Panc1 (cell line): ENCODE results near the gene AHRR. TPM values are rescaled to one million over a fixed set of nuclear protein-coding genes. Genes with fewer than 3 reads are reported as not detected.
A peak's percentile ranks its signal among the peaks of the same experiment; 100 is the strongest.

Experiments used
- ATAC-seq: fragments of 200-7000 bp; cut with Tn5 transposase; 2 replicates; pipeline ENCODE4 v1.9.1; 2020; ENCODE audit warnings: mild to moderate bottlenecking, moderate library complexity
- BruUV-seq: library from RNA; stranded (reverse); fragments of 400-500 nt; replicated peaks from 2 replicates; lab custom pipeline; 2021; lab: Mats Ljungman, UMichigan
- CTCF ChIA-PET: fragments of 300-600 bp; sonication (Branson Sonifier 250); formaldehyde crosslinking; loops from one replicate; lab custom pipeline; 2022; ENCODE audit warnings: antibody characterized with exemption; lab: Charles Lee
- POLR2A ChIA-PET: fragments of 300-600 bp; sonication (Branson Sonifier 250); formaldehyde crosslinking; loops from one replicate; lab custom pipeline; 2022; ENCODE audit warnings: antibody characterized with exemption; lab: Charles Lee
- DNase-seq: peaks from one replicate; pipeline ENCODE4 v3.0.0-alpha.2; 2010; ENCODE audit warnings: low read depth, low spot score
- H3K27ac ChIP-seq: 2 replicates; pipeline ENCODE4 v1.5.1; 2011; ENCODE audit warnings: mild to moderate bottlenecking, low read length, inconsistent platforms
- H3K27me3 ChIP-seq: fragments of 200-500 bp; sonication (Bioruptor generic); 2 replicates; pipeline ENCODE4 v1.6.0; 2014; ENCODE audit warnings: low read length, inconsistent platforms; ENCODE audit not compliant: control insufficient read depth, insufficient read depth
- H3K36me3 ChIP-seq: fragments of 200-500 bp; sonication (Bioruptor generic); 2 replicates; pipeline ENCODE4 v1.5.1; 2014; ENCODE audit warnings: inconsistent platforms, mild to moderate bottlenecking, low read length, moderate library complexity; ENCODE audit not compliant: control insufficient read depth, insufficient read depth
- H3K4me1 ChIP-seq: 2 replicates; pipeline ENCODE4 v1.5.1; 2011; ENCODE audit warnings: inconsistent platforms, mild to moderate bottlenecking, low read length, moderate library complexity; ENCODE audit not compliant: control insufficient read depth, insufficient read depth
- H3K4me3 ChIP-seq, 2 experiments: 2 replicates each; pipeline ENCODE4 v1.5.1; 2011 to 2012; ENCODE audit warnings: low read depth in 2 of 2, low read length in 2 of 2, mild to moderate bottlenecking in 2 of 2, inconsistent platforms in 1 of 2, moderate library complexity in 1 of 2
- H3K9me3 ChIP-seq: fragments of 200-500 bp; sonication (Bioruptor generic); 2 replicates; pipeline ENCODE4 v1.5.1; 2014; ENCODE audit warnings: low read depth, mild to moderate bottlenecking, inconsistent platforms, low read length, moderate library complexity; ENCODE audit not compliant: control insufficient read depth, insufficient read depth
- POLR2AphosphoS5 ChIP-seq: IDR thresholded peaks from 2 replicates; pipeline ENCODE4 v1.6.1; 2012; ENCODE audit warnings: mild to moderate bottlenecking, low read depth, low read length, moderate library complexity
- SIN3A ChIP-seq: IDR thresholded peaks from 2 replicates; pipeline ENCODE4 v1.6.1; 2012; ENCODE audit warnings: low read depth, mild to moderate bottlenecking, low read length, moderate library complexity, borderline replicate concordance; ENCODE audit not compliant: insufficient read depth
- TCF7L2 ChIP-seq: IDR thresholded peaks from 2 replicates; pipeline ENCODE4 v1.6.1; 2011; ENCODE audit warnings: mild to moderate bottlenecking, low read depth, low read length, inconsistent platforms
- in situ Hi-C: cut with HindIII; loops from 2 replicates; pipeline ENCODE4 v1.10.0; 2016; ENCODE audit warnings: low sequenced_read_pairs, low pct_unique_long_range_greater_than_20kb
- intact Hi-C: fragments of 100-400 bp; cut with micrococcal nuclease; formaldehyde crosslinking; loops from one replicate; pipeline ENCODE4 v1.10.0; 2022; ENCODE audit not compliant: unreplicated experiment
- total RNA-seq: library from RNA; stranded (reverse); gene quantifications from one replicate; pipeline ENCODE4 v1.2.1, GENCODE V29; 2021; ENCODE audit not compliant: unreplicated experiment
- TF ChIP-seq, protein P1 (sequence below): fragments of 450-650 bp; IDR thresholded peaks from 2 replicates; pipeline ENCODE4 v1.5.1; 2017; ENCODE audit warnings: mild to moderate bottlenecking
- TF ChIP-seq, protein P2 (sequence below), 2 experiments: IDR thresholded peaks; 2 replicates each; pipeline ENCODE4 v1.6.1; 2011 to 2012; ENCODE audit warnings: low read depth in 2 of 2, control low read depth in 1 of 2, low read length in 1 of 2, mild to moderate bottlenecking in 1 of 2, moderate library complexity in 1 of 2; ENCODE audit not compliant: insufficient read depth in 1 of 2

The AHRR gene
- total RNA-seq, 1 experiment from 2014 or later, result 23.6 TPM

DNA sequence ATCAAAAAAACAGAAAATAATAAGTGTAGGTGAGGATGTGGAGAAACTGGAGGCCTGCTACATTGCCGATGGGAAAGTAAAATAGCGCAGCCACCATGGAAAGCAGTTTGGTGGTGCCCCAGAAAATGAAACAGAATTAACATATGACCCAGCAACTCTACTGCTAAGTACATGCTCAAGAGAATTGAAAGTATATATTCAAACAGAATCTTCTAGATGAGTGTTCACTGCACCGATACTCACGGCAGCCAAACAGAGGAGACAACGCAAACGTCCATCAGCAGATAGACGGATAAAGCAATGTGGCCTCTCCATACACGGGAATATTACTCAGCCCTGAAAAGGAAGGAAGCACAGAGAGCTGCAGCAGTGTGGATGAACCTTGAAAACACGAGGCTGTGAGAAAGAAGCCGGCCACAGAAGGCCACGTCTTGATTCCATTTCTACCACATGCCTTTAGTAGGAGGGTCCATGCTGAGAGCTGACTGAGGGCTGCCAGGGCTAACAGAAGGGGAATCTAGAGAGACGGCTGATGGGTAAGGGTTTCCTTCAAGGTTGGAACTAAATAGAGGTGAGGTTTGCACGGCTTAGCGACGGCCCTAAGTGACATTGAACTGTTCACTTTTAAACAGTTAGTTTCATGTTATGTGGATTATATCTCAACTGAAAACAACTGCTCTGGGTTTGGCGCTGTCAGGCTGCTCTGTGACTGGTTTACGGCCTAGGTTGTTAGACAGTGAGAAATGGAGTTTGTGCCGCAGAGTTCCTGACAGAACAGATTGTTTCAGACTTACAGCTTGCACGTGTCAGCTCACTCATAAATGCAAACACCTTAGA is 29.8 kb downstream of the AHRR start:
- intact Hi-C loops (no loop called here), in situ Hi-C loops (no loop called here)
- H3K4me3 ChIP-seq, result no peak overlapping the region
- TF ChIP-seq, protein P1, sequence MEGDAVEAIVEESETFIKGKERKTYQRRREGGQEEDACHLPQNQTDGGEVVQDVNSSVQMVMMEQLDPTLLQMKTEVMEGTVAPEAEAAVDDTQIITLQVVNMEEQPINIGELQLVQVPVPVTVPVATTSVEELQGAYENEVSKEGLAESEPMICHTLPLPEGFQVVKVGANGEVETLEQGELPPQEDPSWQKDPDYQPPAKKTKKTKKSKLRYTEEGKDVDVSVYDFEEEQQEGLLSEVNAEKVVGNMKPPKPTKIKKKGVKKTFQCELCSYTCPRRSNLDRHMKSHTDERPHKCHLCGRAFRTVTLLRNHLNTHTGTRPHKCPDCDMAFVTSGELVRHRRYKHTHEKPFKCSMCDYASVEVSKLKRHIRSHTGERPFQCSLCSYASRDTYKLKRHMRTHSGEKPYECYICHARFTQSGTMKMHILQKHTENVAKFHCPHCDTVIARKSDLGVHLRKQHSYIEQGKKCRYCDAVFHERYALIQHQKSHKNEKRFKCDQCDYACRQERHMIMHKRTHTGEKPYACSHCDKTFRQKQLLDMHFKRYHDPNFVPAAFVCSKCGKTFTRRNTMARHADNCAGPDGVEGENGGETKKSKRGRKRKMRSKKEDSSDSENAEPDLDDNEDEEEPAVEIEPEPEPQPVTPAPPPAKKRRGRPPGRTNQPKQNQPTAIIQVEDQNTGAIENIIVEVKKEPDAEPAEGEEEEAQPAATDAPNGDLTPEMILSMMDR, result no peak
- no peak for TF ChIP-seq SIN3A
- no peak for TF ChIP-seq TCF7L2
- TF ChIP-seq, protein P2, sequence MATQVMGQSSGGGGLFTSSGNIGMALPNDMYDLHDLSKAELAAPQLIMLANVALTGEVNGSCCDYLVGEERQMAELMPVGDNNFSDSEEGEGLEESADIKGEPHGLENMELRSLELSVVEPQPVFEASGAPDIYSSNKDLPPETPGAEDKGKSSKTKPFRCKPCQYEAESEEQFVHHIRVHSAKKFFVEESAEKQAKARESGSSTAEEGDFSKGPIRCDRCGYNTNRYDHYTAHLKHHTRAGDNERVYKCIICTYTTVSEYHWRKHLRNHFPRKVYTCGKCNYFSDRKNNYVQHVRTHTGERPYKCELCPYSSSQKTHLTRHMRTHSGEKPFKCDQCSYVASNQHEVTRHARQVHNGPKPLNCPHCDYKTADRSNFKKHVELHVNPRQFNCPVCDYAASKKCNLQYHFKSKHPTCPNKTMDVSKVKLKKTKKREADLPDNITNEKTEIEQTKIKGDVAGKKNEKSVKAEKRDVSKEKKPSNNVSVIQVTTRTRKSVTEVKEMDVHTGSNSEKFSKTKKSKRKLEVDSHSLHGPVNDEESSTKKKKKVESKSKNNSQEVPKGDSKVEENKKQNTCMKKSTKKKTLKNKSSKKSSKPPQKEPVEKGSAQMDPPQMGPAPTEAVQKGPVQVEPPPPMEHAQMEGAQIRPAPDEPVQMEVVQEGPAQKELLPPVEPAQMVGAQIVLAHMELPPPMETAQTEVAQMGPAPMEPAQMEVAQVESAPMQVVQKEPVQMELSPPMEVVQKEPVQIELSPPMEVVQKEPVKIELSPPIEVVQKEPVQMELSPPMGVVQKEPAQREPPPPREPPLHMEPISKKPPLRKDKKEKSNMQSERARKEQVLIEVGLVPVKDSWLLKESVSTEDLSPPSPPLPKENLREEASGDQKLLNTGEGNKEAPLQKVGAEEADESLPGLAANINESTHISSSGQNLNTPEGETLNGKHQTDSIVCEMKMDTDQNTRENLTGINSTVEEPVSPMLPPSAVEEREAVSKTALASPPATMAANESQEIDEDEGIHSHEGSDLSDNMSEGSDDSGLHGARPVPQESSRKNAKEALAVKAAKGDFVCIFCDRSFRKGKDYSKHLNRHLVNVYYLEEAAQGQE (IDR thresholded peaks at IDR 0.05; ENCODE audit: insufficient read depth in 1 of 2, low read depth in 2 of 2, low read length in 1 of 2), result no peak
- TF ChIP-seq POLR2AphosphoS5, result no peak
- no peaks in the 10 kb centered on the region for H3K4me1 ChIP-seq
- no peak overlapping the region for H3K27ac ChIP-seq
- ChIA-PET POLR2A (no interaction called here), CTCF (no interaction called here)
- ATAC-seq (no peak), DNase-seq (no peak)
- no peaks in the 10 kb centered on the region for H3K27me3 ChIP-seq
- H3K9me3 ChIP-seq, result no peaks in the 10 kb centered on the region
- no peaks in the 10 kb centered on the region for H3K36me3 ChIP-seq
- BruUV-seq, result TSS peak; percentile 52

DNA sequence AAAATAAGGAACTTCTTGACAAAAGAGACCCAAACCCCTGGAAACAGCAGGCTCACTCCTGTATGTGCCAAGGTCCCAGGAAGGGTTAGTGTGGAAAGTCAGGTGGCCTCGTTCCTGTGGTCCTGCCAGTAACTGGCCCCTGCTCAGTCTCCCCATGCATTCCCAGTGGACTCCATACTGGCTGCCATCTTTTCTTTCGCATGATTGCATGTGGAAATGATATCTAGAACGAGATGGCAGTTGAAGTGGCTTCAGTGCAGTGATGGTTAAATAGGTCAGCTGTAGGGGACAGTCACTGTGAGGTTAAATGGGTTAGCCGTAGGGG is 30.4 kb downstream of the AHRR start:
- intact Hi-C loops (no loop called here), in situ Hi-C loops (no loop called here)
- ATAC-seq (no peak), DNase-seq (no peak)
- no peak for TF ChIP-seq POLR2AphosphoS5
- no peak for TF ChIP-seq SIN3A
- TF ChIP-seq, protein P2 (IDR thresholded peaks at IDR 0.05; ENCODE audit: insufficient read depth in 1 of 2, low read depth in 2 of 2, low read length in 1 of 2), result no peak
- no peak for TF ChIP-seq TCF7L2
- TF ChIP-seq, protein P1, result no peak
- Histone ChIP-seq H3K4me3 (no peak overlapping the region), H3K36me3 (no peaks in the 10 kb centered on the region), H3K27ac (no peak overlapping the region), H3K27me3 (no peaks in the 10 kb centered on the region), H3K9me3 (no peaks in the 10 kb centered on the region), H3K4me1 (no peaks in the 10 kb centered on the region)
- ChIA-PET CTCF (no interaction called here), POLR2A (no interaction called here)
- BruUV-seq, result no TSS peak
